K562 (cell line): ENCODE results near the gene RACGAP1. TPM values are rescaled to one million over a fixed set of nuclear protein-coding genes. Genes with fewer than 3 reads are reported as not detected.

Experiments used
- ELF4 ChIP-seq: fragments of 450-650 bp; formaldehyde crosslinking; IDR thresholded peaks from 2 replicates; pipeline ENCODE4 v1.4.0; 2022; ENCODE audit warnings: missing genetic modification characterization
- ETV5 ChIP-seq: sonication (generic); formaldehyde crosslinking; IDR thresholded peaks from 2 replicates; pipeline ENCODE4 v1.4.0; 2020; ENCODE audit warnings: low read depth, mild to moderate bottlenecking, missing genetic modification reagents
- KDM5B ChIP-seq: fragments of 200-600 bp; sonication (generic); IDR thresholded peaks from 2 replicates; pipeline ENCODE4 v1.6.1; 2012; ENCODE audit warnings: low read depth, mild to moderate bottlenecking, moderate library complexity, low read length, control low read depth, inconsistent platforms; ENCODE audit not compliant: insufficient replicate concordance
- MEIS2 ChIP-seq: fragments of 450-650 bp; IDR thresholded peaks from 2 replicates; pipeline ENCODE4 v1.6.1; 2014; ENCODE audit warnings: mild to moderate bottlenecking; ENCODE audit not compliant: partially characterized antibody
- NFXL1 ChIP-seq: fragments of 450-650 bp; formaldehyde crosslinking; IDR thresholded peaks from 2 replicates; pipeline ENCODE4 v1.4.0; 2021; ENCODE audit warnings: mild to moderate bottlenecking
- RBBP5 ChIP-seq: fragments of 200-600 bp; sonication (generic); IDR thresholded peaks from 2 replicates; pipeline ENCODE4 v1.6.1; 2012; ENCODE audit warnings: borderline replicate concordance, mild to moderate bottlenecking, low read length, control low read depth, inconsistent platforms; ENCODE audit not compliant: insufficient read depth, poor library complexity, severe bottlenecking
- TAF7 ChIP-seq: fragments of 450-650 bp; IDR thresholded peaks from 2 replicates; pipeline ENCODE4 v1.6.1; 2016; ENCODE audit warnings: missing genetic modification characterization, missing compliant biosample characterization
- ZBTB2 ChIP-seq: fragments of 450-650 bp; IDR thresholded peaks from 2 replicates; pipeline ENCODE4 v1.6.1; 2016; ENCODE audit warnings: antibody characterized with exemption
- ZNF175 ChIP-seq: fragments of 200-800 bp; sonication (Bioruptor generic); IDR thresholded peaks from 2 replicates; pipeline ENCODE4 v1.6.1; 2016; ENCODE audit warnings: low read depth, mild to moderate bottlenecking, missing genetic modification characterization, missing compliant biosample characterization
- ZNF347 ChIP-seq: fragments of 450-650 bp; formaldehyde crosslinking; IDR thresholded peaks from 2 replicates; pipeline ENCODE4 v1.4.0; 2020; ENCODE audit warnings: low read depth, mild to moderate bottlenecking, moderate library complexity
- ZNF395 ChIP-seq: fragments of 200-800 bp; sonication (Bioruptor generic); IDR thresholded peaks from 2 replicates; pipeline ENCODE4 v1.6.1; 2017; ENCODE audit warnings: missing genetic modification characterization, missing compliant biosample characterization
- ZNF583 ChIP-seq: fragments of 250-450 bp; sonication (Bioruptor Pico); IDR thresholded peaks from 2 replicates; pipeline ENCODE4 v1.4.0; 2020
- polyA plus RNA-seq, 8 experiments: library from polyadenylated mRNA; depleted of rRNA in 4 of 8; stranded (reverse) in 5 of 8; unstranded in 3 of 8; fragments of >200 nt; fragmentation: Nextera tagmentation in 2 of 8; fragmentation: Illumina TruSeq in 1 of 8; extraction: Ambion mirVana in 2 of 8; extraction: Trizol in 1 of 8; gene quantifications; 2 replicates each; pipeline versions ENCODE4 v1.2.1 to v1.2.3, GENCODE V29; 2011 to 2014; ENCODE audit warnings: inconsistent platforms in 1 of 8, missing spikeins in 1 of 8
- total RNA-seq, 7 experiments: library from RNA; depleted of rRNA in 6 of 7; stranded (reverse); fragments of >200 nt in 6 of 7; fragmentation: Illumina TruSeq in 2 of 7; extraction: Trizol in 2 of 7; gene quantifications; 2 replicates each; pipeline versions ENCODE4 v1.2.1 to v1.2.3, GENCODE V29; 2011 to 2021; ENCODE audit warnings: low replicate concordance in 1 of 7
- TF ChIP-seq, protein P1 (sequence below): fragments of 250-450 bp; sonication (Bioruptor Pico); IDR thresholded peaks from 2 replicates; pipeline ENCODE4 v1.5.0; 2022; ENCODE audit warnings: mild to moderate bottlenecking
- TF ChIP-seq, protein P2 (sequence below): fragments of 450-650 bp; conservative IDR thresholded peaks from 2 replicates; pipeline ENCODE4 v1.6.1; 2016; ENCODE audit warnings: missing genetic modification characterization, low read depth, mild to moderate bottlenecking, missing compliant biosample characterization, moderate library complexity
- TF ChIP-seq, protein P3 (sequence below): fragments of 250-450 bp; sonication (Bioruptor Pico); IDR thresholded peaks from 2 replicates; pipeline ENCODE4 v1.8.0; 2021; ENCODE audit warnings: moderate library complexity, mild to moderate bottlenecking, inconsistent platforms

Gene RACGAP1
- total and polyA plus RNA-seq, 9 of the 15 experiments (the other 6 are each of a cell fraction or from before 2014, with no cell fraction given), result 56.4 to 92.9 (median 71.8) TPM

- 0 out of 2 replicates have a peak, but pooled peaks have one; percentile 40 for TF ChIP-seq ZNF395 (CRISPR knock-in tag)
- TF ChIP-seq, protein P1, sequence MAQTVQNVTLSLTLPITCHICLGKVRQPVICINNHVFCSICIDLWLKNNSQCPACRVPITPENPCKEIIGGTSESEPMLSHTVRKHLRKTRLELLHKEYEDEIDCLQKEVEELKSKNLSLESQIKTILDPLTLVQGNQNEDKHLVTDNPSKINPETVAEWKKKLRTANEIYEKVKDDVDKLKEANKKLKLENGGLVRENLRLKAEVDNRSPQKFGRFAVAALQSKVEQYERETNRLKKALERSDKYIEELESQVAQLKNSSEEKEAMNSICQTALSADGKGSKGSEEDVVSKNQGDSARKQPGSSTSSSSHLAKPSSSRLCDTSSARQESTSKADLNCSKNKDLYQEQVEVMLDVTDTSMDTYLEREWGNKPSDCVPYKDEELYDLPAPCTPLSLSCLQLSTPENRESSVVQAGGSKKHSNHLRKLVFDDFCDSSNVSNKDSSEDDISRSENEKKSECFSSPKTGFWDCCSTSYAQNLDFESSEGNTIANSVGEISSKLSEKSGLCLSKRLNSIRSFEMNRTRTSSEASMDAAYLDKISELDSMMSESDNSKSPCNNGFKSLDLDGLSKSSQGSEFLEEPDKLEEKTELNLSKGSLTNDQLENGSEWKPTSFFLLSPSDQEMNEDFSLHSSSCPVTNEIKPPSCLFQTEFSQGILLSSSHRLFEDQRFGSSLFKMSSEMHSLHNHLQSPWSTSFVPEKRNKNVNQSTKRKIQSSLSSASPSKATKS (CRISPR knock-in tag), result no peak
- TF ChIP-seq ZNF347 (CRISPR knock-in tag), result no peak
- peak; percentile 96 for TF ChIP-seq ZBTB2
- TF ChIP-seq ZNF175 (CRISPR knock-in tag), result 0 out of 2 replicates have a peak, but pooled peaks have one; percentile 57
- TF ChIP-seq ETV5 (CRISPR knock-in tag), result no peak
- TF ChIP-seq, protein P2, sequence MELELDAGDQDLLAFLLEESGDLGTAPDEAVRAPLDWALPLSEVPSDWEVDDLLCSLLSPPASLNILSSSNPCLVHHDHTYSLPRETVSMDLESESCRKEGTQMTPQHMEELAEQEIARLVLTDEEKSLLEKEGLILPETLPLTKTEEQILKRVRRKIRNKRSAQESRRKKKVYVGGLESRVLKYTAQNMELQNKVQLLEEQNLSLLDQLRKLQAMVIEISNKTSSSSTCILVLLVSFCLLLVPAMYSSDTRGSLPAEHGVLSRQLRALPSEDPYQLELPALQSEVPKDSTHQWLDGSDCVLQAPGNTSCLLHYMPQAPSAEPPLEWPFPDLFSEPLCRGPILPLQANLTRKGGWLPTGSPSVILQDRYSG (tag), result no peak
- TF ChIP-seq ELF4 (CRISPR knock-in tag), result peak; percentile 64; the same call in 1 of the 2 replicates
- TF ChIP-seq ZNF583 (CRISPR knock-in tag), result no peak
- 0 out of 2 replicates have a peak, but pooled peaks have one; percentile 28 for TF ChIP-seq TAF7
- no peak for TF ChIP-seq NFXL1 (CRISPR knock-in tag)
- TF ChIP-seq MEIS2, result peak; percentile 69
- TF ChIP-seq RBBP5, result peak; percentile 19
- TF ChIP-seq, protein P3, sequence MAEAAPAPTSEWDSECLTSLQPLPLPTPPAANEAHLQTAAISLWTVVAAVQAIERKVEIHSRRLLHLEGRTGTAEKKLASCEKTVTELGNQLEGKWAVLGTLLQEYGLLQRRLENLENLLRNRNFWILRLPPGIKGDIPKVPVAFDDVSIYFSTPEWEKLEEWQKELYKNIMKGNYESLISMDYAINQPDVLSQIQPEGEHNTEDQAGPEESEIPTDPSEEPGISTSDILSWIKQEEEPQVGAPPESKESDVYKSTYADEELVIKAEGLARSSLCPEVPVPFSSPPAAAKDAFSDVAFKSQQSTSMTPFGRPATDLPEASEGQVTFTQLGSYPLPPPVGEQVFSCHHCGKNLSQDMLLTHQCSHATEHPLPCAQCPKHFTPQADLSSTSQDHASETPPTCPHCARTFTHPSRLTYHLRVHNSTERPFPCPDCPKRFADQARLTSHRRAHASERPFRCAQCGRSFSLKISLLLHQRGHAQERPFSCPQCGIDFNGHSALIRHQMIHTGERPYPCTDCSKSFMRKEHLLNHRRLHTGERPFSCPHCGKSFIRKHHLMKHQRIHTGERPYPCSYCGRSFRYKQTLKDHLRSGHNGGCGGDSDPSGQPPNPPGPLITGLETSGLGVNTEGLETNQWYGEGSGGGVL (CRISPR knock-in tag), result no peak
- peak; percentile 67 for TF ChIP-seq KDM5B
Measured at GRCh38 chr12:50025187-50026059, at the start of gene RACGAP1 (continued).
